ENCODE measurements around the gene HUNK. TPM values are rescaled to one million over a fixed set of nuclear protein-coding genes. Genes with fewer than 3 reads are reported as not detected.

The HUNK gene
- total RNA-seq, 1 experiment from 2014 or later = not detected

DNA sequence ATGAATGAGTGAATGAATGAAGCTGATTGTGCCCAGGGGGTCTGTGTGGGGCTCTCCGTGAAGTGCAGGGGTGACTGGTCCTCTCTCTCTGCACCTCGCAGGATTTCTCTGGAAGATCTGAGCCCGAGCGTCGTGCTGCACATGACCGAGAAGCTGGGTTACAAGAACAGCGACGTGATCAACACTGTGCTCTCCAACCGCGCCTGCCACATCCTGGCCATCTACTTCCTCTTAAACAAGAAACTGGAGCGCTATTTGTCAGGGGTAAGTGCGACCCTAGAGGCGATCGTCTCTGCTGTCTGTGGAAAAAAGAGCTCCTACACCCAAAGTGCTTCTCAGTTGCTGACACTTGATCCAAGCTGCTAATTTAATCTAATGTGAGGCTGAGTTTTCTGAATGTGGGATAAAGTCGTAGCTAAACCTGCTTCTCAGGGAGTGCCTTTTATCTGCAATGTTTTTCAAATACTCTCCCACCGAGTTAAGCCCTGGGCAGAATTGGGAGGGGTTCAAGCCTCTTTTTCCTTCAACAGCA, 101.7 kb downstream of the HUNK start:
- H3K36me3 ChIP-seq (ENCODE audit: low read depth) = no peaks in the 10 kb centered on the region
- no peaks in the 10 kb centered on the region for H3K79me2 ChIP-seq (ENCODE audit: low read depth)
- POLR2A ChIA-PET (ENCODE audit: unreplicated experiment) = no interaction called here
- peaks cover 35% of the 10 kb centered on the region for H3K27me3 ChIP-seq (ENCODE audit: insufficient read depth, low read depth)
- no peak overlapping the region for H3K4me2 ChIP-seq
- no peaks in the 10 kb centered on the region for H3K4me1 ChIP-seq (replicated peaks; ENCODE audit: insufficient read depth)
- CTCF ChIA-PET = no interaction called here
- no peak for TF ChIP-seq EZH2 (IDR thresholded peaks at IDR 0.05; ENCODE audit: low read depth)
- TF ChIP-seq, protein P1, sequence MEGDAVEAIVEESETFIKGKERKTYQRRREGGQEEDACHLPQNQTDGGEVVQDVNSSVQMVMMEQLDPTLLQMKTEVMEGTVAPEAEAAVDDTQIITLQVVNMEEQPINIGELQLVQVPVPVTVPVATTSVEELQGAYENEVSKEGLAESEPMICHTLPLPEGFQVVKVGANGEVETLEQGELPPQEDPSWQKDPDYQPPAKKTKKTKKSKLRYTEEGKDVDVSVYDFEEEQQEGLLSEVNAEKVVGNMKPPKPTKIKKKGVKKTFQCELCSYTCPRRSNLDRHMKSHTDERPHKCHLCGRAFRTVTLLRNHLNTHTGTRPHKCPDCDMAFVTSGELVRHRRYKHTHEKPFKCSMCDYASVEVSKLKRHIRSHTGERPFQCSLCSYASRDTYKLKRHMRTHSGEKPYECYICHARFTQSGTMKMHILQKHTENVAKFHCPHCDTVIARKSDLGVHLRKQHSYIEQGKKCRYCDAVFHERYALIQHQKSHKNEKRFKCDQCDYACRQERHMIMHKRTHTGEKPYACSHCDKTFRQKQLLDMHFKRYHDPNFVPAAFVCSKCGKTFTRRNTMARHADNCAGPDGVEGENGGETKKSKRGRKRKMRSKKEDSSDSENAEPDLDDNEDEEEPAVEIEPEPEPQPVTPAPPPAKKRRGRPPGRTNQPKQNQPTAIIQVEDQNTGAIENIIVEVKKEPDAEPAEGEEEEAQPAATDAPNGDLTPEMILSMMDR (conservative IDR thresholded peaks at IDR 0.05) = no peak
- H3K9me2 ChIP-seq (ENCODE audit: insufficient read depth) = no peaks in the 10 kb centered on the region
- H3K9me3 ChIP-seq (ENCODE audit: insufficient read depth, low read depth) = no peaks in the 10 kb centered on the region
- H3F3A ChIP-seq (ENCODE audit: insufficient read depth, low read depth) = no peaks in the 10 kb centered on the region
- no TSS peak for BruUV-seq (replicated peaks)
- no peak overlapping the region for H2AFZ ChIP-seq
- H3K4me3 ChIP-seq = no peak overlapping the region
- intact Hi-C loops (cut with micrococcal nuclease; ENCODE audit: unreplicated experiment) = no loop called here
- H4K20me1 ChIP-seq (ENCODE audit: insufficient read depth) = no peaks in the 10 kb centered on the region
- no peak for DNase-seq
- no peak overlapping the region for H3K27ac ChIP-seq

DNA sequence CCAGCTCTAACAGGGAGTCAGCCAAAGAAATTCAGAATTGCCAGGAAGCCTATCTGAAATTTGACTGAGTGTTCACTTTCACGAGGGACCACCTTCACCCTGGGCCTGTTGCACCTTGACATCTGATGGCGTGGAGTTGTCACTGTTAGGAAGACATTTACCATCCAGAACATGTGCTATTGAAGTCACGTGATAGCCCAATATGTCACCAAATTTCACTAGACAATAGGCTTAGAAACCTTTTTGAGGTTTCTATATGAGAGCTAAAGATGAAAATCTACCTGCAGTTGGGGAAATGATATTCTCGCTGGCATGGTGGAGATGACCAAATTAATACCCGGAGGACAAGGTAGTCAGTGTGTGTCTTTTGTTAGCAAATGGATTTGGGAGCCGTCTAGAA, 102.7 kb downstream of the HUNK start:
- H3K36me3 ChIP-seq (ENCODE audit: low read depth) = no peaks in the 10 kb centered on the region
- no peaks in the 10 kb centered on the region for H3K9me3 ChIP-seq (ENCODE audit: insufficient read depth, low read depth)
- no peak for TF ChIP-seq EZH2 (IDR thresholded peaks at IDR 0.05; ENCODE audit: low read depth)
- TF ChIP-seq, protein P1 (conservative IDR thresholded peaks at IDR 0.05) = no peak
- H3K4me2 ChIP-seq = no peak overlapping the region
- intact Hi-C loops (cut with micrococcal nuclease; ENCODE audit: unreplicated experiment) = no loop called here
- no TSS peak for BruUV-seq (replicated peaks)
- H3K4me1 ChIP-seq (replicated peaks; ENCODE audit: insufficient read depth) = no peaks in the 10 kb centered on the region
- no peak for DNase-seq
- H3F3A ChIP-seq (ENCODE audit: insufficient read depth, low read depth) = no peaks in the 10 kb centered on the region
- no peak overlapping the region for H2AFZ ChIP-seq
- H3K9me2 ChIP-seq (ENCODE audit: insufficient read depth) = no peaks in the 10 kb centered on the region
- CTCF ChIA-PET = no interaction called here
- H3K27me3 ChIP-seq (ENCODE audit: insufficient read depth, low read depth) = peaks cover 32% of the 10 kb centered on the region
- H3K79me2 ChIP-seq (ENCODE audit: low read depth) = no peaks in the 10 kb centered on the region
- no peaks in the 10 kb centered on the region for H4K20me1 ChIP-seq (ENCODE audit: insufficient read depth)
- POLR2A ChIA-PET (ENCODE audit: unreplicated experiment) = no interaction called here
- no peak overlapping the region for H3K27ac ChIP-seq
- H3K4me3 ChIP-seq = no peak overlapping the region

DNA sequence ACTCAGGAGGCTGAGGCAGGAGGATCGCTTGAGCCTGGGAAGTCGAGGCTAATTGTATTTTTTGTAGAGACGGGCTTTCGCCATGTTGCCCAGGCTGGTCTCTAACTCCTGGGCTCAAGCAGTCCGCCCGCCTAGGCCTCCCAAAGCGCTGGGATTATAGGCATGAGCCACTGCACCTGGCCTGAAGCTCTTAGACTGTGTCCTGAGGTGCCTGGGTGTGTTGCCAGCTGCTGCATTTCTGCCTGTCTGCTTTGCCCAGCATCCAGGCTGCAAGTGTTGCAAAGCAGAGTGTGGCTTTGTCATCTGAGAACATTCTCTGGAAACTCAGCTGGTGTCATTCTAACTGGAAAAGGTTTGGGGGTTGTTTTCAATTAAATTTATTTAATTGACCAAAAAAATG, 105.0 kb downstream of the HUNK start:
- DNase-seq = no peak
- ChIA-PET POLR2A (ENCODE audit: unreplicated experiment) (no interaction called here), CTCF (no interaction called here)
- Histone ChIP-seq H3K9me2 (ENCODE audit: insufficient read depth) (no peaks in the 10 kb centered on the region), H3K4me3 (no peak overlapping the region), H3K27me3 (ENCODE audit: insufficient read depth, low read depth) (peaks cover 19% of the 10 kb centered on the region), H3F3A (ENCODE audit: insufficient read depth, low read depth) (no peaks in the 10 kb centered on the region), H3K79me2 (ENCODE audit: low read depth) (no peaks in the 10 kb centered on the region), H3K27ac (no peak overlapping the region), H3K4me2 (no peak overlapping the region), H3K36me3 (ENCODE audit: low read depth) (no peaks in the 10 kb centered on the region), H2AFZ (no peak overlapping the region), H4K20me1 (ENCODE audit: insufficient read depth) (no peaks in the 10 kb centered on the region), H3K9me3 (ENCODE audit: insufficient read depth, low read depth) (no peaks in the 10 kb centered on the region), H3K4me1 (replicated peaks; ENCODE audit: insufficient read depth) (no peaks in the 10 kb centered on the region)
- BruUV-seq (replicated peaks) = no TSS peak
- TF ChIP-seq EZH2 (IDR thresholded peaks at IDR 0.05; ENCODE audit: low read depth) = no peak
- TF ChIP-seq, protein P1 (conservative IDR thresholded peaks at IDR 0.05) = no peak
- intact Hi-C loops (cut with micrococcal nuclease; ENCODE audit: unreplicated experiment) = no loop called here

All from PC-9 (cell line).